ENCODE data around the gene EXOSC9.

Gene EXOSC9

DNA sequence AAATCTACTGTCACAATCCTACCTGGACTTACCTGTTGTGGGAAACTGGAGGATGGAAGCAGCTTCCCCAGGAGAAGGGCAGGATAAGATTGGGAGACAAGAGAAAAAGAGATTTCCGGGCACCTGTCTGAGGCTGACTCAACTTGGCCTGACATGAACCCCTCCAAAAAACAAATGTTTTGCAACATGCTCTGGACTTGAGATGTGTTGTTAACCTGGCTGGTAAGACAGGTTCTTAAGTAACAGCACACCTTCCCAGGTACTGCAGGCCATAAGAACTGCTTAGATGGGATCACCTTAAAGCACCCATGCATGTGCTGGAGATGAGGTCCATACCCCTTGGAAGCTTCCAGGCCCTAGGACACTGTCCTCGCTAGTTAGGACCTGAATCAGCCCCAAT lies 31.8 kb upstream of the EXOSC9 start:
- Histone ChIP-seq H3K4me3 (ENCODE audit: insufficient read depth, low read length, poor library complexity, severe bottlenecking) (no peak overlapping the region), H3K27me3 (ENCODE audit: low read length) (no peaks in the 10 kb centered on the region), H4K20me1 (ENCODE audit: low read depth, low read length) (no peaks in the 10 kb centered on the region), H2AFZ (ENCODE audit: low read depth, low read length, severe bottlenecking) (no peak overlapping the region), H3K9me3 (ENCODE audit: insufficient read depth, low read length) (no peaks in the 10 kb centered on the region), H3K27ac (ENCODE audit: low read depth, low read length) (no peak overlapping the region), H3K79me2 (ENCODE audit: insufficient read depth, low read length) (no peaks in the 10 kb centered on the region), H3F3A (ENCODE audit: insufficient read depth) (no peaks in the 10 kb centered on the region), H3K9me2 (replicated peaks; ENCODE audit: insufficient read depth, low read length) (no peaks in the 10 kb centered on the region), H3K4me2 (ENCODE audit: low read depth, low read length, poor library complexity, severe bottlenecking) (no peak overlapping the region), H3K9ac (ENCODE audit: low read length) (no peak overlapping the region), H3K36me3 (ENCODE audit: low read length) (no peaks in the 10 kb centered on the region)
- TF ChIP-seq, protein P1, sequence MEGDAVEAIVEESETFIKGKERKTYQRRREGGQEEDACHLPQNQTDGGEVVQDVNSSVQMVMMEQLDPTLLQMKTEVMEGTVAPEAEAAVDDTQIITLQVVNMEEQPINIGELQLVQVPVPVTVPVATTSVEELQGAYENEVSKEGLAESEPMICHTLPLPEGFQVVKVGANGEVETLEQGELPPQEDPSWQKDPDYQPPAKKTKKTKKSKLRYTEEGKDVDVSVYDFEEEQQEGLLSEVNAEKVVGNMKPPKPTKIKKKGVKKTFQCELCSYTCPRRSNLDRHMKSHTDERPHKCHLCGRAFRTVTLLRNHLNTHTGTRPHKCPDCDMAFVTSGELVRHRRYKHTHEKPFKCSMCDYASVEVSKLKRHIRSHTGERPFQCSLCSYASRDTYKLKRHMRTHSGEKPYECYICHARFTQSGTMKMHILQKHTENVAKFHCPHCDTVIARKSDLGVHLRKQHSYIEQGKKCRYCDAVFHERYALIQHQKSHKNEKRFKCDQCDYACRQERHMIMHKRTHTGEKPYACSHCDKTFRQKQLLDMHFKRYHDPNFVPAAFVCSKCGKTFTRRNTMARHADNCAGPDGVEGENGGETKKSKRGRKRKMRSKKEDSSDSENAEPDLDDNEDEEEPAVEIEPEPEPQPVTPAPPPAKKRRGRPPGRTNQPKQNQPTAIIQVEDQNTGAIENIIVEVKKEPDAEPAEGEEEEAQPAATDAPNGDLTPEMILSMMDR (IDR thresholded peaks at IDR 0.05; ENCODE audit: insufficient read depth, low read length, poor library complexity, severe bottlenecking): no peak
- TF ChIP-seq EZH2phosphoT487 (conservative IDR thresholded peaks at IDR 0.05; ENCODE audit: low read length): no peak

DNA sequence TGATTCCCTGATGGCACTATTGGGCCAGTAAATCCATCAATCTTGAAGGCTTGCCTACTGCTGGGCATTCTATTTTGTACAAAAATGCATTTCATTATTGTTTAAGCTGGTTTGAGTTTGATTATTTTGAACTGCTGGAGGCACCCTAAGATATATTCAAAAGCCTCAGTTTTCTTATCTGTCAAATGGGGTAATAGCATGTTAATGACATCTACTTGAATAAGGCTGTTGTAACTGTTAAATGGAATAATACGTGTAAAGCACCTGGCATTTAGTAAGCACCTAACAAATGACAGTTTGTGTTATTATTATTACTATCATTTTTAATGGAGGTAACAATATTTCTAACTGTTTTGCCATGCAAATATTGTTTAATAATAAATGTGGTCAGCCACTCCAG lies 29.3 kb upstream of the EXOSC9 start:
- Histone ChIP-seq H3K9me2 (replicated peaks; ENCODE audit: insufficient read depth, low read length) (no peaks in the 10 kb centered on the region), H3K79me2 (ENCODE audit: insufficient read depth, low read length) (no peaks in the 10 kb centered on the region), H3K36me3 (ENCODE audit: low read length) (no peaks in the 10 kb centered on the region), H3K4me3 (ENCODE audit: insufficient read depth, low read length, poor library complexity, severe bottlenecking) (no peak overlapping the region), H3K27me3 (ENCODE audit: low read length) (no peaks in the 10 kb centered on the region), H3F3A (ENCODE audit: insufficient read depth) (no peaks in the 10 kb centered on the region), H4K20me1 (ENCODE audit: low read depth, low read length) (no peaks in the 10 kb centered on the region), H2AFZ (ENCODE audit: low read depth, low read length, severe bottlenecking) (no peak overlapping the region), H3K4me2 (ENCODE audit: low read depth, low read length, poor library complexity, severe bottlenecking) (no peak overlapping the region), H3K9me3 (ENCODE audit: insufficient read depth, low read length) (no peaks in the 10 kb centered on the region), H3K9ac (ENCODE audit: low read length) (no peak overlapping the region), H3K27ac (ENCODE audit: low read depth, low read length) (no peak overlapping the region)
- TF ChIP-seq EZH2phosphoT487 (conservative IDR thresholded peaks at IDR 0.05; ENCODE audit: low read length): no peak
- TF ChIP-seq, protein P1 (IDR thresholded peaks at IDR 0.05; ENCODE audit: insufficient read depth, low read length, poor library complexity, severe bottlenecking): no peak

GRCh38 chr4:121773883-121774282 lies 27.2 kb upstream of the EXOSC9 start:
- Histone ChIP-seq H3K36me3 (ENCODE audit: low read length) (no peaks in the 10 kb centered on the region), H3K4me3 (ENCODE audit: insufficient read depth, low read length, poor library complexity, severe bottlenecking) (no peak overlapping the region), H3K79me2 (ENCODE audit: insufficient read depth, low read length) (no peaks in the 10 kb centered on the region), H3F3A (ENCODE audit: insufficient read depth) (no peaks in the 10 kb centered on the region), H3K27me3 (ENCODE audit: low read length) (no peaks in the 10 kb centered on the region), H3K4me2 (ENCODE audit: low read depth, low read length, poor library complexity, severe bottlenecking) (no peak overlapping the region), H3K9me2 (replicated peaks; ENCODE audit: insufficient read depth, low read length) (no peaks in the 10 kb centered on the region), H3K9ac (ENCODE audit: low read length) (no peak overlapping the region), H3K27ac (ENCODE audit: low read depth, low read length) (no peak overlapping the region), H4K20me1 (ENCODE audit: low read depth, low read length) (no peaks in the 10 kb centered on the region), H3K9me3 (ENCODE audit: insufficient read depth, low read length) (no peaks in the 10 kb centered on the region), H2AFZ (ENCODE audit: low read depth, low read length, severe bottlenecking) (no peak overlapping the region)
- no peak for TF ChIP-seq EZH2phosphoT487 (conservative IDR thresholded peaks at IDR 0.05; ENCODE audit: low read length)
- TF ChIP-seq, protein P1 (IDR thresholded peaks at IDR 0.05; ENCODE audit: insufficient read depth, low read length, poor library complexity, severe bottlenecking): no peak
